Neuronal stem cell (in vitro differentiated cells): ENCODE results near the gene PRPS1.

Experiments
- DNase-seq: peaks from one replicate; pipeline ENCODE4 v3.0.0-alpha.2; 2013; ENCODE audit warnings: low spot score
- H2AFZ ChIP-seq: one replicate; pipeline ENCODE4 v1.6.1; 2013; ENCODE audit warnings: mild to moderate bottlenecking, low read length, inconsistent platforms
- H2AK5ac ChIP-seq: 2 replicates; pipeline ENCODE4 v1.6.1; 2013; ENCODE audit warnings: low read depth, mild to moderate bottlenecking, inconsistent platforms, low read length, moderate library complexity, mixed read lengths
- H2BK120ac ChIP-seq: 2 replicates; pipeline ENCODE4 v1.6.1; 2013; ENCODE audit warnings: low read depth, mild to moderate bottlenecking, inconsistent platforms, low read length, moderate library complexity, mixed read lengths
- H2BK12ac ChIP-seq: one replicate; pipeline ENCODE4 v1.6.1; 2013; ENCODE audit warnings: low read length, inconsistent platforms
- H2BK15ac ChIP-seq: 2 replicates; pipeline ENCODE4 v1.6.1; 2013; ENCODE audit warnings: mild to moderate bottlenecking, low read length, inconsistent platforms, mixed read lengths
- H2BK5ac ChIP-seq: one replicate; pipeline ENCODE4 v1.6.1; 2013; ENCODE audit warnings: inconsistent platforms, mild to moderate bottlenecking, low read length, moderate library complexity
- H3K14ac ChIP-seq: one replicate; pipeline ENCODE4 v1.6.1; 2013; ENCODE audit warnings: low read length, inconsistent platforms
- H3K18ac ChIP-seq: 2 replicates; pipeline ENCODE4 v1.6.1; 2013; ENCODE audit warnings: low read length, inconsistent platforms
- H3K23ac ChIP-seq: 2 replicates; pipeline ENCODE4 v1.6.1; 2013; ENCODE audit warnings: low read depth, mild to moderate bottlenecking, mixed read lengths, low read length, inconsistent platforms; ENCODE audit not compliant: poor library complexity
- H3K27ac ChIP-seq: replicated peaks from 3 replicates; pipeline ENCODE4 v1.5.1; 2013; ENCODE audit warnings: low read length, inconsistent platforms
- H3K27me3 ChIP-seq, 3 experiments: 2 replicates each; pipeline ENCODE4 v1.6.1; 2013; ENCODE audit warnings: low read length in 3 of 3, mild to moderate bottlenecking in 2 of 3, inconsistent platforms in 1 of 3, low read depth in 1 of 3, mixed read lengths in 1 of 3, moderate library complexity in 1 of 3; ENCODE audit not compliant: control insufficient read depth in 3 of 3, insufficient read depth in 3 of 3
- H3K36me3 ChIP-seq, 2 donors: replicated peaks in 1 of 2; 2 replicates each; pipeline ENCODE4 v1.6.1; 2013; ENCODE audit warnings: low read length in 2 of 2; ENCODE audit not compliant: control insufficient read depth in 2 of 2, insufficient read depth in 2 of 2
- H3K4ac ChIP-seq: 2 replicates; pipeline ENCODE4 v1.6.1; 2013; ENCODE audit warnings: inconsistent platforms, mild to moderate bottlenecking, low read length, moderate library complexity
- H3K4me1 ChIP-seq, 2 donors: 1 replicate in 1 of 2; 2 replicates in 1 of 2; pipeline ENCODE4 v1.6.1; 2013; ENCODE audit warnings: low read length in 2 of 2, low read depth in 1 of 2; ENCODE audit not compliant: control insufficient read depth in 2 of 2, insufficient read depth in 1 of 2
- H3K4me2 ChIP-seq: one replicate; pipeline ENCODE4 v1.6.1; 2013; ENCODE audit warnings: mild to moderate bottlenecking, low read length, inconsistent platforms; ENCODE audit not compliant: insufficient read depth, poor library complexity, severe bottlenecking
- H3K4me3 ChIP-seq, 2 donors: 2 replicates each; pipeline ENCODE4 v1.5.1; 2013; ENCODE audit warnings: low read length in 2 of 2, mild to moderate bottlenecking in 2 of 2, inconsistent platforms in 1 of 2, moderate library complexity in 1 of 2
- H3K79me1 ChIP-seq: one replicate; pipeline ENCODE4 v1.6.1; 2013; ENCODE audit warnings: low read depth, mild to moderate bottlenecking, inconsistent platforms, low read length, moderate library complexity
- H3K9ac ChIP-seq: one replicate; pipeline ENCODE4 v1.6.1; 2013; ENCODE audit warnings: mild to moderate bottlenecking, low read depth, low read length, inconsistent platforms; ENCODE audit not compliant: poor library complexity
- H3K9me3 ChIP-seq, 2 donors: replicated peaks in 1 of 2; 2 replicates each; pipeline versions ENCODE3 to v1.6.1; 2013; ENCODE audit warnings: low read length in 2 of 2, mild to moderate bottlenecking in 2 of 2, inconsistent platforms in 1 of 2, low read depth in 1 of 2, mixed read lengths in 1 of 2, moderate library complexity in 1 of 2; ENCODE audit not compliant: control insufficient read depth in 2 of 2, insufficient read depth in 1 of 2
- H4K8ac ChIP-seq: one replicate; pipeline ENCODE4 v1.6.1; 2013; ENCODE audit warnings: low read depth, mild to moderate bottlenecking, inconsistent platforms, low read length, moderate library complexity
- H4K91ac ChIP-seq: one replicate; pipeline ENCODE4 v1.6.1; 2013; ENCODE audit warnings: low read length, low read depth, mild to moderate bottlenecking, inconsistent platforms; ENCODE audit not compliant: poor library complexity
- WGBS, 2 donors: extraction: QIAGEN DNeasy Blood & Tissue Kit; methylation state at CpG; one replicate each; pipeline ENCODE4 v1.1.7; 2013; ENCODE audit warnings: missing lambda C conversion rate in 2 of 2, mixed read lengths in 1 of 2; ENCODE audit not compliant: insufficient read length in 2 of 2, insufficient replicate concordance in 1 of 2; ENCODE audit errors: extremely low coverage in 2 of 2; 5-methylcytosine and 5-hydroxymethylcytosine counted together

Gene PRPS1

DNA sequence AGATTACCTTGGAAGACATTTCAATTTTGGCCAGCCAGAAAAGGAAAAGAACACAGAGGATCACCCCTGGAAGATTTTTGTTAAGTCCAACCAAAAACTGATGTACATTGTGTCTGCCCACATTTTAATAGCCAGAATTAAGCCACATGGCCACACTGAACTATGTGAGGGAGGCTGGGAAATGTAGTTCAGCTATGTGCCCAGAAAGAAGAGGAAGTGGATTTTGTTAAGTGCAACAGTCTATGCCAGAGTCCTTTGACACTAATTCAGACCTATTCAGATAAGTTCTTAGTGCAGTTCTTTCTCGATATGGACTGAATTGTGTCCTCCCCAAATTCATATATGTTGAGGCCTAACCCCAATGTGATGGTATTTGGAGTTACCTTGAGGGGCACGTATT lies 18.4 kb downstream of the PRPS1 start:
- H3K4me1 ChIP-seq = no peaks in the 10 kb centered on the region
- no peak overlapping the region for H3K4me3 ChIP-seq
- H3K14ac ChIP-seq = no peak overlapping the region
- no peak for DNase-seq
- no peak overlapping the region for H3K4ac ChIP-seq
- no CpG with 5 or more reads among the region's 2 CpGs for WGBS, 2 donors
- no peak overlapping the region for H2BK120ac ChIP-seq
- no peak overlapping the region for H3K27ac ChIP-seq
- no peak overlapping the region for H3K23ac ChIP-seq
- peaks cover 13 to 82% of the 10 kb centered on the region in 2 donors for H3K36me3 ChIP-seq
- H4K8ac ChIP-seq = no peak overlapping the region
- no peak overlapping the region for H3K9ac ChIP-seq
- no peak overlapping the region for H2AFZ ChIP-seq
- H3K9me3 ChIP-seq = no peaks in the 10 kb centered on the region
- no peak overlapping the region for H2BK12ac ChIP-seq
- H3K79me1 ChIP-seq = no peaks in the 10 kb centered on the region
- H3K4me2 ChIP-seq = no peak overlapping the region
- no peak overlapping the region for H2BK5ac ChIP-seq
- no peak overlapping the region for H3K18ac ChIP-seq
- H2AK5ac ChIP-seq = no peak overlapping the region
- peaks cover 0 to 6% (median 0%) of the 10 kb centered on the region in 3 experiments for H3K27me3 ChIP-seq
- H2BK15ac ChIP-seq = no peak overlapping the region
- H4K91ac ChIP-seq = no peak overlapping the region

DNA sequence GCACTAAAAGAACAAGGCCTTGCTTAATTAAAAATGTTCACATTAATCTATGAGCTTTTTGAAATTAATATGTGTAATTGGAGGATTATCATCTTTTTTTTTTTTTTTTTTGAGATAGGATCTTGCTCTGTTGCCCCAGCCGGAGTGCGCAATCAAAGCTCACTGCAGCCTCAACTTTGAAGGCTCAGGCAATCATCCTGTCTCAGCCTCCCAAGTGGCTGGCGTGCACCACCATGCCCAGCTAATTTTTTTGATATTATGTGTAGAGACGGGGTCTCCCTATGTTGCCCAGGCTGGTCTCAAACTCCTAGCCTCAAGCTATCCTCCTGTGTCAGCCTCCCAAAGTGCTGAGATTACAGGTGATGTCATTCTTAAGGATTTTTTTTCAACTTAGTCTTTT lies 20.0 kb downstream of the PRPS1 start:
- no peak overlapping the region for H3K4me2 ChIP-seq
- DNase-seq = no peak
- WGBS, 2 donors = no CpG with 5 or more reads among the region's 4 CpGs
- H3K4me3 ChIP-seq = no peak overlapping the region
- H2AK5ac ChIP-seq = no peak overlapping the region
- no peak overlapping the region for H3K18ac ChIP-seq
- no peak overlapping the region for H2BK120ac ChIP-seq
- no peak overlapping the region for H2BK5ac ChIP-seq
- H4K8ac ChIP-seq = no peak overlapping the region
- no peak overlapping the region for H2BK15ac ChIP-seq
- peaks cover 13 to 66% of the 10 kb centered on the region in 2 donors for H3K36me3 ChIP-seq
- H3K9ac ChIP-seq = no peak overlapping the region
- no peak overlapping the region for H2BK12ac ChIP-seq
- H3K4ac ChIP-seq = no peak overlapping the region
- no peak overlapping the region for H2AFZ ChIP-seq
- no peak overlapping the region for H4K91ac ChIP-seq
- no peaks in the 10 kb centered on the region for H3K4me1 ChIP-seq
- H3K79me1 ChIP-seq = no peaks in the 10 kb centered on the region
- no peaks in the 10 kb centered on the region for H3K9me3 ChIP-seq
- peaks cover 0 to 6% (median 0%) of the 10 kb centered on the region in 3 experiments for H3K27me3 ChIP-seq
- H3K14ac ChIP-seq = no peak overlapping the region
- H3K23ac ChIP-seq = no peak overlapping the region
- no peak overlapping the region for H3K27ac ChIP-seq

DNA sequence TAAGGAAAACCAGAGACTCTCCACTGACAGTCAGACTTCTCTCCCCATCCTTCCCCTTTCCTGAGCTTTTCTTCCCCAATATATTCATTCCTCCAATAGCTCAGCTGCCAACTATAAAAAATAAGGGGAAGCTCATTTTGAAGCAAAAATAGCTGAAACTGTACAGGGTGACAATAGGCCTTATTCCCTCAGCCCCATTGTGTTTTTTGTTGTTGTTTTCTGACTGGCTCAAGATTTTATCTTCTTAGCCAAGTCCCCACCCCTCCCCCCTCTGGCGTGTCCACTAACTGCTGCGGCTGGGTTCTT lies 26.2 kb downstream of the PRPS1 start:
- no peak overlapping the region for H3K4me3 ChIP-seq
- H4K91ac ChIP-seq = no peak overlapping the region
- DNase-seq = no peak
- no peak overlapping the region for H2AFZ ChIP-seq
- H3K27me3 ChIP-seq = no peaks in the 10 kb centered on the region
- no peak overlapping the region for H3K18ac ChIP-seq
- no peak overlapping the region for H2BK120ac ChIP-seq
- no peak overlapping the region for H3K4ac ChIP-seq
- no peak overlapping the region for H2BK15ac ChIP-seq
- no peak overlapping the region for H3K27ac ChIP-seq
- H3K4me2 ChIP-seq = no peak overlapping the region
- H2AK5ac ChIP-seq = no peak overlapping the region
- peaks cover 5 to 15% of the 10 kb centered on the region in 2 donors for H3K36me3 ChIP-seq
- no peak overlapping the region for H3K23ac ChIP-seq
- H3K79me1 ChIP-seq = no peaks in the 10 kb centered on the region
- no CpG with 5 or more reads among the region's 2 CpGs for WGBS, 2 donors
- no peak overlapping the region for H3K14ac ChIP-seq
- H2BK5ac ChIP-seq = no peak overlapping the region
- no peak overlapping the region for H2BK12ac ChIP-seq
- no peak overlapping the region for H3K9ac ChIP-seq
- peaks cover 0 to 5% of the 10 kb centered on the region in 2 donors for H3K4me1 ChIP-seq
- no peaks in the 10 kb centered on the region for H3K9me3 ChIP-seq
- H4K8ac ChIP-seq = no peak overlapping the region

DNA sequence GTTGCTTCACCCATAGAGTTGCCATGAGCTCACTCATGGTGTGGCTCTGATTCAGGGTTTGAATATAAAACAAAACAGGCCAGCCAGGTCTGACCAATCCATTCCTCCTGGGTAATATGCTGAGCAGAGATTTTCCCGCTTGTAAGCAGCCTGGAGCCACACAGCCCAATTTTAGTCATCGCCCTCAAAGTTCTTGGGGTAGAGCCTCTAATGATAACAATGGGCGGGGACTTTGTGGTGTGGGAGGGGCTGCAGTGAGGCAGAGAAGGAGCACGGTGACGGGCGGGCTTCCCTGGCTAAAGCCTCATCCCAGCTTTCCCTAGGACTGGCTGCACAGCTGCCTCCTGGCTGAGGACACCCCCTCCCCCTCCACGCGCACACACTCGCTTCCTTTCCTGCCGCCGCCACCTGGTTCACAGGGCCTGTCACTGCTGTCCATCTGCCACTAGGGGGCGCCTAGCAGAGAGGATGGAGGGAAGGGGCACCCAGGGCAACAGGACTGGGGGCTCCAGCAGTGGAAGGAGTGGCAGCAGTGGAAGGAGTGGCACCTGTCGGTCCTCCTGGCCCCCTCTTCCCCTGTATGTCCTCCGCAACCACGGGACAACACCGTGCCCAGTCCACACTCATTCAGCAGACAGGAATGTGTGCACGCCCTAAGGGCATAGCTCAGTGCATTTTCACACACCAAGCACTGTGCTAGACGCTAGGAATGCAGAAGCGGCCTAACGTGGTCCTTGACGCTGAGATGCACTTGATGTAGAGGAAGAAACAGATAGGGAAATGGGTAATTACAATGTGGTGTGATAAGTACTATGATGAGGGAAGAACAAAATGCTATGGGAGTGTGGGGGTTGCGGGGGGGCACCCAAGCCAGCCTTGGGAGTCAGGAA lies 26.8 kb downstream of the PRPS1 start:
- Histone ChIP-seq H3K27ac (no peak overlapping the region), H2AK5ac (no peak overlapping the region), H3K14ac (no peak overlapping the region), H3K4me3 (no peak overlapping the region), H4K8ac (no peak overlapping the region), H3K18ac (no peak overlapping the region), H3K4ac (no peak overlapping the region), H3K27me3 (no peaks in the 10 kb centered on the region), H3K4me2 (no peak overlapping the region), H3K23ac (no peak overlapping the region), H3K9me3 (no peaks in the 10 kb centered on the region), H3K36me3 (peaks cover 1 to 9% of the 10 kb centered on the region in 2 donors), H2BK120ac (no peak overlapping the region), H3K79me1 (no peaks in the 10 kb centered on the region), H2BK5ac (no peak overlapping the region), H2BK12ac (no peak overlapping the region), H4K91ac (no peak overlapping the region), H3K4me1 (peaks cover 0 to 5% of the 10 kb centered on the region in 2 donors), H3K9ac (peak overlapping the region; percentile 50), H2BK15ac (no peak overlapping the region), H2AFZ (no peak overlapping the region)
- no CpG with 5 or more reads among the region's 22 CpGs for WGBS, 2 donors
- DNase-seq = peak; percentile 54
